ENCODE data around the gene GPRASP1.

Gene GPRASP1

DNA sequence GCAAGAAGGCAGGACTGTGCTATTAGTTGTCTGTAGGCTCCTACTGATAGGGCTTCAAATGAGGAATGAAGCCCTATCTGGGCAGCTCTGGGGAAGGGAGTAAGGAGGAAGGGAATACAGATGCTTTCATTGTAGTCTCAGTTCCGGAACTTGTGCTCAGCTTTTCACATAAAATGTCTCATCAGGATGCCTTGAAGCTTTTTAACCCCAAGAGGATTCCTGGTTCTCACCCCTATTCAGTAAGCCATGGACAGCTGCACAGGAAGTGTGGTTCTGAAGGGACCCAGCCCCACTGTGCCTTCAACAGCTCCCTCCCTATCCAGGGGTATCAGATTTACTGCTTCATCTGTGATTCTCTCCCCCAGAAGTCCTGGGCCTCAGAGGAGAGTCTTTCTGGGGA is 47.0 kb upstream of the GPRASP1 start:
- Histone ChIP-seq H3K27ac (ENCODE audit: extremely low read depth, low read depth, low read length) (no peak overlapping the region), H3K4me3 (ENCODE audit: low read depth, low read length) (no peak overlapping the region)
- CTCF ChIA-PET, result no interaction called here

DNA sequence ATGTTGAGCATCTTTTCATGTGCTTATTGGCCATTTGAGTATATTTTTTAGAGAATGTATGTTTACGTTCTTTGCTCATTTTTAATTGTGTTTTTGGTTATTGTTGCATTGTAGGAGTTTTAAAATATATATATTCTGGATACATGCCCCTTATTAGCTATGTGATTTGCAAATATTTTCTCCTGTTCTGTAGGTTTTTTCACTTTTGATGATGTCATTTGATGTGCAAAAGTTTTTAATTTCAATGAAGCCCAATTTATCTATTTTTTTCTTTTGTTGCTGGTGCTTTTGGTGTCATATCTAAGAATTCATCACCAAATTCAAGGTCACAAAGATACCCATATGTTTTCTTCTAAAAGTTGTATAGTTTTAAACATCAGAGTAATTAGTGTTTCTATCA is 45.2 kb upstream of the GPRASP1 start:
- H3K36me3 ChIP-seq (ENCODE audit: control insufficient read depth in 2 of 2, insufficient read depth in 1 of 2, low read length in 2 of 2), result peaks cover 0 to 27% of the 10 kb centered on the region in 2 experiments; a peak in 2 of 3 replicates
- H3K9me3 ChIP-seq (ENCODE audit: control insufficient read depth, insufficient read depth, low read depth, low read length), result no peaks in the 10 kb centered on the region
- no peak overlapping the region for H3K4me3 ChIP-seq (ENCODE audit: low read depth, low read length)
- CTCF ChIA-PET, result no interaction called here
- H3K4me1 ChIP-seq (ENCODE audit: control insufficient read depth, insufficient read depth, low read length), result no peaks in the 10 kb centered on the region
- H3K27ac ChIP-seq (ENCODE audit: extremely low read depth, low read depth, low read length), result no peak overlapping the region
- TF ChIP-seq ZSCAN16 (tag by site-specific recombination; IDR thresholded peaks at IDR 0.05) (no peak), ATF2 (tag by site-specific recombination; IDR thresholded peaks at IDR 0.05; ENCODE audit: low read depth) (peak; percentile 64)
- POLR2A ChIA-PET, result no interaction called here

More for the DNA sequence above, 47.0 kb upstream of the GPRASP1 start:
- Histone ChIP-seq H3K9me3 (ENCODE audit: control insufficient read depth, insufficient read depth, low read depth, low read length) (no peaks in the 10 kb centered on the region), H3K36me3 (ENCODE audit: control insufficient read depth in 2 of 2, insufficient read depth in 1 of 2, low read length in 2 of 2) (peaks cover 0 to 30% of the 10 kb centered on the region in 2 experiments; a peak in 2 of 3 replicates), H3K4me1 (ENCODE audit: control insufficient read depth, insufficient read depth, low read length) (no peaks in the 10 kb centered on the region)
- POLR2A ChIA-PET, result no interaction called here
- TF ChIP-seq ZNF26 (tag by site-specific recombination; IDR thresholded peaks at IDR 0.05), result no peak
- TF ChIP-seq ZNF19 (tag by site-specific recombination; IDR thresholded peaks at IDR 0.05; ENCODE audit: low read depth), result no peak
- no peak for TF ChIP-seq RBAK (tag by site-specific recombination; IDR thresholded peaks at IDR 0.05)
- no peak for TF ChIP-seq ZNF585B (tag by site-specific recombination; IDR thresholded peaks at IDR 0.05)
- TF ChIP-seq ZIC2 (tag by site-specific recombination; IDR thresholded peaks at IDR 0.05), result no peak
- no peak for TF ChIP-seq ZNF76 (tag by site-specific recombination; IDR thresholded peaks at IDR 0.05; ENCODE audit: borderline replicate concordance, low read depth)
- no peak for TF ChIP-seq ZNF211 (tag by site-specific recombination; IDR thresholded peaks at IDR 0.05; ENCODE audit: low read depth)
- no peak for TF ChIP-seq ZNF292 (tag by site-specific recombination; IDR thresholded peaks at IDR 0.05; ENCODE audit: borderline replicate concordance, low read depth)
- no peak for TF ChIP-seq SCRT2 (tag by site-specific recombination; IDR thresholded peaks at IDR 0.05)
- no peak for TF ChIP-seq YY2 (tag by site-specific recombination; IDR thresholded peaks at IDR 0.05)
- TF ChIP-seq ZNF48 (tag by site-specific recombination; IDR thresholded peaks at IDR 0.05), result no peak
- TF ChIP-seq SP7 (tag by site-specific recombination; IDR thresholded peaks at IDR 0.05), result no peak
- no peak for TF ChIP-seq FEZF1 (tag by site-specific recombination; IDR thresholded peaks at IDR 0.05)
- no peak for TF ChIP-seq TCF7L2 (IDR thresholded peaks at IDR 0.05; ENCODE audit: borderline replicate concordance, low read depth, low read length)
- no peak for TF ChIP-seq WT1 (tag by site-specific recombination; IDR thresholded peaks at IDR 0.05)

DNA sequence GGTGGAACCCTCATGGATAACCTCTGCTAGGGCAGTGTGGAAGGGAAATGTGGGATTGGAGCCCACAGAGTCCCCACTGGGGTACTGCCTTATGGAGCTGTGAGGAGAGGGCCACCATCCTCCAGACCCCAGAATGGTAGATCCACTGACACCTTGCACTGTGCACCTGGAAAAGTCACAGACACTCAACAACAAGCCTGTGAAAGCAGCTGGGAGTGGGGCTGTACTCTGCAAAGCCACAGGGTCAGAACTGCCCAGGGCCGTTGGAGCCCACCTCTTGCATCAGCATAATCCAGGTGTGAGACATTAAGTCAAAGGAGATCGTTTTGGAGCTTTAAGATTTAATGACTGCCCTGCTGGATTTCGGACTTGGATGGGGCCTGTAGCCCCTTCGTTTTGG is 40.4 kb upstream of the GPRASP1 start:
- no peaks in the 10 kb centered on the region for H3K4me1 ChIP-seq (ENCODE audit: control insufficient read depth, insufficient read depth, low read length)
- H3K4me3 ChIP-seq (ENCODE audit: low read depth, low read length), result no peak overlapping the region
- no peaks in the 10 kb centered on the region for H3K9me3 ChIP-seq (ENCODE audit: control insufficient read depth, insufficient read depth, low read depth, low read length)
- H3K36me3 ChIP-seq (ENCODE audit: control insufficient read depth in 2 of 2, insufficient read depth in 1 of 2, low read length in 2 of 2), result peaks cover 0 to 4% of the 10 kb centered on the region in 2 experiments; a peak in 2 of 3 replicates
- H3K27ac ChIP-seq (ENCODE audit: extremely low read depth, low read depth, low read length), result no peak overlapping the region
- CTCF ChIA-PET, result interaction anchor here (0.6 kb wide), 1 partner anchor 44 kb away, joined by 3 read pairs; no protein-coding TSS in a partner anchor
- POLR2A ChIA-PET, result interaction anchor here (1.0 kb wide), 1 partner anchor 12 kb away, joined by 4 read pairs; the partner anchor contains the start of gene ARMCX5
- TF ChIP-seq, protein P1, sequence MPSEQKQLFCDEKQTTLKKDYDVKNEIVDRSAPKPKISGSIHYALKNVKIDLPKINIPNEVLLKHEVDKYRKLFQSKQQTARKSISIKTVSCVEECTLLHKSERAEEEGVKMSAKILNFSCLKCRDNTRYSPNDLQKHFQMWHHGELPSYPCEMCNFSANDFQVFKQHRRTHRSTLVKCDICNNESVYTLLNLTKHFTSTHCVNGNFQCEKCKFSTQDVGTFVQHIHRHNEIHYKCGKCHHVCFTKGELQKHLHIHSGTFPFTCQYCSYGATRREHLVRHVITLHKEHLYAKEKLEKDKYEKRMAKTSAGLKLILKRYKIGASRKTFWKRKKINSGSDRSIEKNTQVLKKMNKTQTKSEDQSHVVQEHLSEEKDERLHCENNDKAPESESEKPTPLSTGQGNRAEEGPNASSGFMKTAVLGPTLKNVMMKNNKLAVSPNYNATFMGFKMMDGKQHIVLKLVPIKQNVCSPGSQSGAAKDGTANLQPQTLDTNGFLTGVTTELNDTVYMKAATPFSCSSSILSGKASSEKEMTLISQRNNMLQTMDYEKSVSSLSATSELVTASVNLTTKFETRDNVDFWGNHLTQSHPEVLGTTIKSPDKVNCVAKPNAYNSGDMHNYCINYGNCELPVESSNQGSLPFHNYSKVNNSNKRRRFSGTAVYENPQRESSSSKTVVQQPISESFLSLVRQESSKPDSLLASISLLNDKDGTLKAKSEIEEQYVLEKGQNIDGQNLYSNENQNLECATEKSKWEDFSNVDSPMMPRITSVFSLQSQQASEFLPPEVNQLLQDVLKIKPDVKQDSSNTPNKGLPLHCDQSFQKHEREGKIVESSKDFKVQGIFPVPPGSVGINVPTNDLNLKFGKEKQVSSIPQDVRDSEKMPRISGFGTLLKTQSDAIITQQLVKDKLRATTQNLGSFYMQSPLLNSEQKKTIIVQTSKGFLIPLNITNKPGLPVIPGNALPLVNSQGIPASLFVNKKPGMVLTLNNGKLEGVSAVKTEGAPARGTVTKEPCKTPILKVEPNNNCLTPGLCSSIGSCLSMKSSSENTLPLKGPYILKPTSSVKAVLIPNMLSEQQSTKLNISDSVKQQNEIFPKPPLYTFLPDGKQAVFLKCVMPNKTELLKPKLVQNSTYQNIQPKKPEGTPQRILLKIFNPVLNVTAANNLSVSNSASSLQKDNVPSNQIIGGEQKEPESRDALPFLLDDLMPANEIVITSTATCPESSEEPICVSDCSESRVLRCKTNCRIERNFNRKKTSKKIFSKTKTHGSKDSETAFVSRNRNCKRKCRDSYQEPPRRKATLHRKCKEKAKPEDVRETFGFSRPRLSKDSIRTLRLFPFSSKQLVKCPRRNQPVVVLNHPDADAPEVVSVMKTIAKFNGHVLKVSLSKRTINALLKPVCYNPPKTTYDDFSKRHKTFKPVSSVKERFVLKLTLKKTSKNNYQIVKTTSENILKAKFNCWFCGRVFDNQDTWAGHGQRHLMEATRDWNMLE (tag by site-specific recombination; conservative IDR thresholded peaks at IDR 0.05; ENCODE audit: low read depth), result no peak
- TF ChIP-seq ZNF549 (tag by site-specific recombination; IDR thresholded peaks at IDR 0.05), result no peak
- TF ChIP-seq, protein P2, sequence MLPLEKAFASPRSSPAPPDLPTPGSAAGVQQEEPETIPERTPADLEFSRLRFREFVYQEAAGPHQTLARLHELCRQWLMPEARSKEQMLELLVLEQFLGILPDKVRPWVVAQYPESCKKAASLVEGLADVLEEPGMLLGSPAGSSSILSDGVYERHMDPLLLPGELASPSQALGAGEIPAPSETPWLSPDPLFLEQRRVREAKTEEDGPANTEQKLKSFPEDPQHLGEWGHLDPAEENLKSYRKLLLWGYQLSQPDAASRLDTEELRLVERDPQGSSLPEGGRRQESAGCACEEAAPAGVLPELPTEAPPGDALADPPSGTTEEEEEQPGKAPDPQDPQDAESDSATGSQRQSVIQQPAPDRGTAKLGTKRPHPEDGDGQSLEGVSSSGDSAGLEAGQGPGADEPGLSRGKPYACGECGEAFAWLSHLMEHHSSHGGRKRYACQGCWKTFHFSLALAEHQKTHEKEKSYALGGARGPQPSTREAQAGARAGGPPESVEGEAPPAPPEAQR (tag by site-specific recombination; IDR thresholded peaks at IDR 0.05), result no peak
- TF ChIP-seq YY2 (tag by site-specific recombination; IDR thresholded peaks at IDR 0.05), result no peak
- no peak for TF ChIP-seq ZFP3 (tag by site-specific recombination; IDR thresholded peaks at IDR 0.05; ENCODE audit: low read depth)
- no peak for TF ChIP-seq ZNF214 (tag by site-specific recombination; IDR thresholded peaks at IDR 0.05; ENCODE audit: borderline replicate concordance)
- no peak for TF ChIP-seq SP7 (tag by site-specific recombination; IDR thresholded peaks at IDR 0.05)

All from HEK293 (cell line).